ENCODE results near the gene MYH10.

- TF ChIP-seq CTCF (IDR thresholded peaks at IDR 0.05) (no peak), POLR2AphosphoS5 (IDR thresholded peaks at IDR 0.05; ENCODE audit: insufficient read depth in 1 of 2, low read depth in 1 of 2) (no peak)
Observed at GRCh38 chr17:8465759-8466158, 164.8 kb downstream of the MYH10 start.
